Medulla oblongata (tissue), 1 donor: ENCODE results near the gene TBC1D9.
"Not testable (repeated sequence)": the region's sequence is repeated elsewhere in the genome, so short reads cannot be mapped to it uniquely, and the experiment has no call there.

Experiments used
- DNase-seq: peaks from one replicate; pipeline ENCODE4 v3.0.0-alpha.2; 2015; ENCODE audit errors: extremely low spot score

The TBC1D9 gene

DNA sequence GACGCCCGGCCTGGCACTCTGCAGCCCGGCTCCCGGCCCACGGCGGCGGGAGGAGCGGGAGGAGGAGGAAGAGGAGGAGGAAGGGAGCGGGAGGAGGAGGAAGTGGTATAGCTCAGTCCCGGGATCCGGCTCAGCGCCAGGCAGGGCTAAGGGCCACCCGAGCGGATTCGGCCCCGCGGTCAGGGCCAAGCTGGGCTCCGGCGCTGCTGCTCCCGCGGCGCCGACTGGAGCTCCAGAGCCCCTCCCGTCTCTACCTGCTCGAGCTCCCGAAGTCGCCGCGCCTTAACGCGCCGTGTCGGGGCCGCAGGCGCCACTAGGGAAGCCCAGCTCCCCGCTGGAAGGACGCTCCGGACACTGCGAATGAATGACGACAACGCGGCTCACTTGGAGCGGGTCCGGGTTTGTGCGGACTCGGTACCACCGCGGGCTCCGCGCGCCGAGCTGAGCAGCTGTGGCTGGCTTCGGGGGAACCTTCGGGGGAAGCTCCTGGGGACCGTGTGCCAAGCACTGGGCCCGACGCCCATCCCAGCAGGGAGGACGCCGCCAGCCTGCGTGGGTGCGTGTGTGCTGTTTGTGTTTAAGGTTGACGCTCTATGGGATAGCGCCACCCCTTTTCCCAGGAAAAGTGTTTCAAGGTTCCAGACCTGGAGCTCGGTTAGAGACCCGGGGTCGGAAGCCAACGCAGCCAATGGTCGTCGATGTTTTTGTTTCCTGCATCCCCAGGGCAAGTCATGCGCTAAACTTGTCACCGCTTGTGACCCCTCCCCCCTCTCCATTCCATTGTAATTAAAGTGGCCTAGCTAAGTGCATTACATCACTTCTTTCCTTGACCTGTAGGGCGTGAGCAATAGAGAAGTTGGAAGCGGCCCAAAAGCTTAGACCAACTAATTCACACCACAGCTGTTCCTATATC is at the start of gene TBC1D9:
Gene TBC1D9, minus strand, starts transcription at position 67 of the 913 bp plus-strand sequence. CDS start 340 bp downstream, outside the sequence.
- DNase-seq = peak; percentile 73

DNA sequence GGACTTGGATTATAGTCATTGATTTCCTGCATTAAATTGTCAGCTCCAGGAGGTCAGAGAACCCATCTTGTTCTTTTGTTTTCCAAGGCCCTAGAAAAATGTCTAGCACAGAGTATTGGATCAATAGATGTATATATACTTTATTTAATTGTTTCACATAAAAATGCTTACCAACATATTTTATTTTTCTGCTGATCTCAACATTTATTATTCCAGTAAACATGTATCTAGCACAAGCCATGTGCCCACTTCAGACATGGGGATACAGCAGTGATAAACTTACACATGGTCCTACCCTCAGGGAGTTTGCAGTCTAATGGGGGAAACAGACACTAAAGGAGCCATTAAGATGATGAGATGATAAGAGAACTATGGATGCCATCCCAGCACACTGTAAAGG is 49.1 kb upstream of the TBC1D9 start:
- no peak for DNase-seq

DNA sequence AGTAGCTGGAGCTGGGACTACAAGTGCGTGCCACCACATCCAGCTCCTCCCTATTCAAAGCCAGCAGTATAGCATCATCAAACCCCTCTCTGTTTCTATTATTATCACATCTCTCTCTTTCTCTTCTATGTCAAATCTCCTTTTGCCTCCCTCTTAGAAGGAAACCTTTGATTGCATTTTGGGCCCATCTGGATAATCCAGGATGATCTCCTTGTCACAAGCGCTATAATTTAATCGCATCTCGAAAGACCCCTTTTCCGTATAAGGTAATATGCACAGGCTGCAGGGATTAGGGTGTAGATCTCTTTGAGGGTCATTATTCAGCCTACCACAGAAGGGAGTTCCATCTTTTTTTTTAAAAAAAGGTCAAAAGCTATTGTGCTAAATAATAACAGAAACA is 46.4 kb upstream of the TBC1D9 start:
- DNase-seq = no peak

DNA sequence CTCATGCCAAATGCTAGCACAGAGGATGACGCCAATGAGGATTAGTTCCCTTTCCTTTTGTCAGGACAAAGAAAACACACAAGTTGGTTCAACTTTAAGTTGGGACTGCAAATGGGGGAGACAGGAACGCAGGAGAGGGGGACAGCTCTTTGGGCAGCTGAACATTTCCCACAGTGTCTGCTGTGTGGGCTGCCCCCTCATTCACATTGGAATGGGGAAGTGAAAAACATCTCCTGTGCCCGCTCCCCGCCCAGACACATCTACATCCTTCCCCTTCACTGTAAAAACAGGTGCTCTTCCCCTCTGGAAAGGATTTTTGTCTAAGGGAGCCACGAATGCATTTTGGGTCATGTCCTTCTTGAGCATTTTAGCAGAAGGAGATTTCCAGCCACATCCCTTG is 44.5 kb upstream of the TBC1D9 start:
- peak; percentile 55 for DNase-seq

DNA sequence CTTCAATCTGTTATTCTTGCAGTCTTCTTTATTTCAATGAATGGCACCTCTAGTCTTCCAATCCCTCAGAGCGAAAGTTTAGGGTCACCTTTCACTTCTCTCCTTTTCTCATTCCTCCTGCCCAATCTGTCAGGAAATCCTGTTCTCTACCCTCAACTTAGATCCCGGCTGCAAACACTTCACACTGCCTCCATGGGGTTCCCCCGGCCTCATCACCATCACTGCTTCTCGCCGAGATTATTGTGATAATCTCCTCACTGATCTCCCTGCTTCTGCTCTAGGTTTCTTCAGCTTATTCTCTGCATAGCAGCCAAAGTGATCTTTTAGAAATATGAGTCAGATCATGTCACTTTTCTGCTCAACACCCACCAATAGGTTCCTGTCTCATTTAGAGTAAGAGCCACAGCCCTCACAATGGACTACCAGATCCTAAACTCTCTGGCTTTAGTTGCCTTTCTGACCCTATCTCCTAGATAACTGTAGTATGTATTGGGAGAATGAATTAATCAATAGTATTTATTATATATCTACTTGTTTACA is 43.6 kb upstream of the TBC1D9 start:
- DNase-seq = no peak

DNA sequence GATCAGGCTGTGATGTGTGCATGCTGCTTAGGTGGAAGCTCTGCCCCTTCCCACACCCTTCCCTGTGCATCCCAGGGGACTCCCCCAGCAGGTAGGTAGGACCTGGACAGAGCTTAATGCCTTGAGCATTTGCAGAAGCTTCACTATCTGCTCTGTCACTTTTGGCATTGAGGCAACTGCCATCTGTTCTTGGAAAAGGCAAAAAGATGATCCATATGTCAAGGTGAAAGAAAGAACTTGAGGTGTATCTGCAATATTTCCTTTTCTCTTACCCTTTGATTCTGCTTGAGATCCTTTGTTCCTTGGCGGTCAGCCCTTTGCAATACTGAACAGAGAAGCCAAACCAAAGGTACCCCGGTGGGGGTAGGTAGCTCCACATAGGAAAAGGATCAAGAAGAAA is 37.1 kb upstream of the TBC1D9 start:
- DNase-seq = no peak

DNA sequence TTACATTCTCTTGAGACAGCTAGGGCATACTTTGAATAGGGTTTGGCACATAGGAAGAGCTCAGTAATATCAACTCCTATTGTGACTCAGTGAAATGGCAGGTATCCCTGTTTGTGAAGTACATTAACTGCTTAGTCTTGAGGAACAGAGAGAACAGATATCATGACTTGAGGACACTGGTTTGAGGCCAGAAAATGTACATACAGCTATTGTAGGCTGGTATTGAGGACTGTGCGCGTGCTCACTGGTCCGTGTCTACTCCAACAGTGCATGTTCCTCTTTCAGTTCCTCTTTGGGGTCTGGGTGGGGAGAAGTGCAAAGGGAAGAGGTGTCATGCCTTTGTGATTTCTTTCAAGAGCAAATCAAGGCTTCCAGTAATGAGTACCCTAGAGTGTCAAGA is 34.6 kb upstream of the TBC1D9 start:
- DNase-seq = peak; percentile 90

DNA sequence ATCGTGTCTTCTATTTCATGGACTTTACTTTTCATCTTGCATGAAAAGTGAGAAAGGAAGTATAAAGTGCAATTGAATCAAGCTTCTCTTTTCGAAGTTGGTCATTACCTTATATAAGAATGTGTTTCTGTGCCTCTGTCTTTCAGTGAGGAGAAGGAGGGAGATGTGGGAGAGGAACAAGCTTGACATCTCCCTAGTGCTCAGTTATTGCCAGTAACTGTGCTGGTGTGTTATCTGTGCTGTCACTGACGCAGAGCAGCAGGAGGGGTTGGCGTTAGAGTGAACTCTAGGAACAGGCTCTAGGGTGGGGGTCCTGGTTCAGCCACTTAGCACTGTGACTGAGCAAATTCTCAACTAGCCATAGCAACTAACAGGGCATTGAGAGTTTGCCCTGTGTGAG is 34.0 kb upstream of the TBC1D9 start:
- peak; percentile 42 for DNase-seq

DNA sequence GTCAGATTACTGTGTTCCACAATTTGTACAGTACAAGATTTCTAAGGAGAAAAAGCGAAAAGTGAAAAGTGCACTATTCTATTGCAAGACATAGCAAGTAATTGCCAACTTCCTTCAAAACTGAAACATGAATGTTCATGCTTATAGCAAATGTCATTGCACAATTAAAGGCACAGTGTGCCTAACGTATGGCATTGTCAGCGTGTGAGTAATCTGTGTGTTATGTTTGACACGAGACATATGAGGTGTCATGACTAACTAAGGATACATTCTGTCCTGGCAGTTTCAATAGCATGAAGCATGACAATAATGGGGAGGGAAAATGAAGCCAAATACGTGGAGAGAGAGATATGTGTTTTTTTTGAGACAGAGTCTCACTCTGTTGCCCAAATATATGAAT is 33.6 kb upstream of the TBC1D9 start:
- peak; percentile 23 for DNase-seq

DNA sequence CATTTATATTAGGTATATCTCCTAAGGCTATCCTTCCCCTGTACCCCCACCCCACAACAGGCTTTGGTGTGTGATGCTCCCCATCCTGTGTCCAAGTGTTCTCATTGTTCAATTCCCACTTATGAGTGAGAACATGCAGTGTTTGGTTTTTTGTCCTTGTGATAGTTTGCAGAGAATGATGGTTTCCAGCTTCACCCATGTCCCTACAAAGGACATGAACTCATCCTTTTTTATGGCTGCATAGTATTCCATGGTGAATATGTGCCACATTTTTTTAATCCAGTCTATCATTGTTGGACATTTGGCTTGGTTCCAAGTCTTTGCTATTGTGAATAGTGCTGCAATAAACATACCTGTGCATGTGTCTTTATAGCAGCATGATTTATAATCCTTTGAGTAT is 26.6 kb upstream of the TBC1D9 start:
- not testable (repeated sequence) for DNase-seq

DNA sequence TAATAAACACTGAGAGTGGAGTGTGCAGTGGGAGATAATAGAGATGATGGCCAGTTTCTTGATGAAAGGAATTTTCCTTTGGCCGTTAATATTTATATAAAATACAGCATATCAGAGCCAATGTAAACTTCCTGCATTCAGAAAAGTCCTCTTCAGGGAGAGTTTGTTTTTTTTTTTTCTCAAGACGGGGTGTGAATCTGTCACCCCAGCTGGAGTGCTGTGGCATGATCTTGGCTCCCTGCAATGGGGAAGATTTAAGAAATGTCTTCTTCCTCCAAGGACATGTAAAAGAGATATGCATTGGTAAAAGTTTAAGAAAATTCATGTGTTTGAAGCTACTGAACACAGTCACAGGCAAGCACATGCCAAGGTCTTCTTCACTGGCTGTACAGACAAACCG is 25.4 kb upstream of the TBC1D9 start:
- no peak for DNase-seq

DNA sequence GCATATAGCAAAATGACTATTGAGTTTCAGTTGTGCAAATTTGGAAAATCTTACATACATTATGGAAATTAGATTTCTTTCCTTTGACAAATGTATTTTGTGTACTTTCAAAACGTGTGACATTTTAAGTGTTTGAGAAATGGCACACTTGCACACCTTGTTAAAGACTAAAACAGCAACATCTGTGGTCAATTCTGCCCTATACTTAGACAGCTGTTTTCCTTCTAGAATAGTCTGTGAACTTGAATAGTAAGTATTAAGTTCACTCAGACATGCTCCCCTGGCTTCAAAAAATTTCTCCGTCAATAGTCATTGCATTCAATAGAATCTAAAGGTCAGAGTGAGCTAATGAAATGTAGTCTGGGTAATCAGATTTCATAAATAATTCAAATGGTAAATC is 21.7 kb upstream of the TBC1D9 start:
- no peak for DNase-seq

DNA sequence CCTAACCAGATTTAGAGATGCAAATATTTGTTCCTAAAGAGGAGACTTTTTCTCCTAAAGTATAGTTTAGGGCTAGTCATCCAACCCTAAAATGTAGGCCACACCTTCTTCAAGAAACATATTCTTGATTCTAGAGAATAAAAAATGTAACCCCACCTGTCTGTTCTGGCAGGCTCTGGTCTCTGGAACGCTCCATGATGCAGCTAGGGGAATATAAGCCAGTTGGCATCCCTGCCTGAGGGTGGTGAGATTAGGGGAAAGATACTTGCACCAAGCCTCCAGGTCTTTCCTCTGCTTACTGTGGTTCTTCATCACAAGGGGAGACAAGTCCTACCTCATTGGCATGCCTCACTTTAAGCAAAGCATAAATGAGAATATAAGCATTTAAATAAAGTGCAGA is 21.2 kb upstream of the TBC1D9 start:
- no peak for DNase-seq

DNA sequence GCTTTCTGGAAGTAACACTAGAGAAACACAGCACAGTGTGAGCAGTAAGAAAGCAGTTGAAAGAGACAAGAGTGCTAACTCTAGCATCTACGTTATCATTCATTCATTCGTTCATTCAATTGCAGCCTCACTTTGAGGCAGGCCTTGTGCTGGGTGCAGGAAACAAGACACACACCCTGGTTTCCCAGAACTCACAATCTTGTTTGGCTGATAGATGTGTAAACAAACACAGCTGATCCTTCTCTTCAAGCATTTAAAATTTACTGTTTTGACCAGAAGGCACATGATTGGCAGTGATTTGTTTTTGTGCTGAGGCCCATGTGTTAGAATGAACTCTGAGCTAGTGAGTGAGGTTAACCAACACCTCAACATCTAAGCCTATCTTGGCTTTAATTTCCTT is 20.4 kb upstream of the TBC1D9 start:
- DNase-seq = no peak

DNA sequence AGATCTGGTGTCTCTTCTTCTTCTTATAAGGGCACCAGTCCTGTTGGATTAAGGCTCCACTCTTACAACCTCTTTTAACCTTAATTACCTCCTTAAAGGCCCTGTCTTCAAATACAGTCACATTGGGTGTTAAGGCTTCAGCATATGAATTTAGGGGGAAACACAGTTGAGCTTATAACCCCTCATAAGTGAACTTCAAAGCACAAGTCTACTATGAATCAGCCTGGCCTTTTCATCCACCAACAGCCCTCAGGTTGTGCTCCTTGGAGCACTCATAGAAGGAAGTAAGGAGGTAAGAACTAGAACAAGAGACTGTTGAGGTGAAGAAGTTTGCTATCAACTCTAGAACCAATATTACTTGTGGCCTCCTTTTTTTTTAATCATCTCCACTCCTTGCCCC is 18.8 kb upstream of the TBC1D9 start:
- no peak for DNase-seq

DNA sequence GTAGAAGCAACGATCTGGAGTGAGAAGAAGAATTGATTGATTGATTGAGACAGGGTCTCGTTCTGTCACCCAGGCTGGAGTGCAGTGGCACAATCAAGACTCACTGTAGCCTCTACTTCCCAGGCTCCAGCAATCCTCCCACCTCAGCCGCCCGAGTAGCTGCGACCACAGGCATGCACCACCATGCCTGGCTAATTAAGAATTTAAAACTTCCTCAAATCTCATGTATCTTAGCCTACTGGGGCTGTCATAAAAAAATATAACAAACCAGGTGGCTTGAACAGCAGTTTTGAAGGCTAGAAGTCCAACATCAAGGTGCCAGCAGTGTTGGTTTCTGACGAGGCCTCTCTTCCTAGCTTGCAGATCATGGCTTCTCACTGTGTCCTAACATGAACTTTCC is 18.3 kb upstream of the TBC1D9 start:
- no peak for DNase-seq

DNA sequence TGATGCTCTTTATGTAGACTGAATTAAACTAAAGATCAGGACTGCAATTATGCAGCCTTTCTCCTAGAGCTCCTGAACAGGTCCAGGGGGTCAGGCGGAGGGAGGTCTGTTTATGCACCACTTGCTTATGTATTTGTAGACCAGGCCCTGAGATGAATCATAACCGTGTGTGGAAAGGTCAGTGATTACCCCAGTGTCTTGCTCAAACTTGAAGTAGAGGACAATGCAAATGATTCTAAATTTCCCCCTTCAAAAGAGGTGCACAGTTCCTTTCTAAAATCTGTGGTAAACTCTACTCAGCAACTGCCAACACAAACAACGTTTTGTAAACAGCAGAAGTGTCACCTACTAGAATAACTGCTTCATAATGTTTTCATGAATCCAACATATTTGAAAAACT is 13.0 kb upstream of the TBC1D9 start:
- no peak for DNase-seq

DNA sequence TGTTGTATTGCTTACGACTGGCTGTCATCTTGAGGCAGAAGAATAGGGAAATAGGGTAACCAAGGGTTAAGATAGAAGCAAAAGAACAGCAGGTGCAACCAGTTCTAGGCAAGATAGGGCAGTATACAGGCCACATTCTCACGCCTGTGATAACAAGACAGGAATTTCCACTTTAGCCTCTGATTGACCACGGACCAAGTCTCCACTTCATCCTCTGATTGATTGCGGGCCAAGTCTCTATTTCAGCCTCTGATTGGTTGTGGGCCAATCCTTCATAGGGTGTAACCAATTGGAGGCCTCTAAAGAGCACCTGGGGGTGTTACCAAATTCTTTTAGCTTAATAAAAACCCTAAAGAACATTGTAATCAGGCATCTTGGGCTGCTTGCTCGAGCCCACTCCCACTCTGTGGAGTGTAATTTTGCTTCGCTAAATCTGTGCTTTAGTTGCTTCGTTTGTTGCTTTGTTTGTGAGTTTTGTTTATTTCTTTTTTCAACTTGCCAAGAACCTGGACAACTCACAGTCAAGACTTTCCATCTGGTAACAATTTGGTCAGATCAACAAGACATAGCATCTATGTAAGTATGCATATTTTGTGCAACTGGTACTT is 8.7 kb upstream of the TBC1D9 start:
- DNase-seq = no peak

DNA sequence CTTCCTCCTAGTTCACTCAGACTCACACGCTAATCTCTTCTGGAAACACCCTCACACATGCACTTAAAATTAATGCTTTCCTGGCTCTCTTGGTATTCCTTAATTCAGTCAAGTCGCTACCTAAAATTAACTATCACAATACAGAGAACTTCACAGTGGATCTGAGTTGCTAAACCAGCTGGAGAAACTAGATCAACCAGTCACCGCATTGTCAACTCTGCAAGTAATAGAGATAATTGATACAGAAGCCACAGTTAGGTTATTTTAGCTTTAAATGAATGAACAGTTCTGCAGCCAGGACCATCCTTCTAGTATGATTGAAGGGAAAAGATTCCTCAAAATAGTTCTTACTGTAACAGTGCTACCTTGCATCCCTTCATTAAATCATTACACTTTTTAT is 6.0 kb upstream of the TBC1D9 start:
- DNase-seq = no peak

DNA sequence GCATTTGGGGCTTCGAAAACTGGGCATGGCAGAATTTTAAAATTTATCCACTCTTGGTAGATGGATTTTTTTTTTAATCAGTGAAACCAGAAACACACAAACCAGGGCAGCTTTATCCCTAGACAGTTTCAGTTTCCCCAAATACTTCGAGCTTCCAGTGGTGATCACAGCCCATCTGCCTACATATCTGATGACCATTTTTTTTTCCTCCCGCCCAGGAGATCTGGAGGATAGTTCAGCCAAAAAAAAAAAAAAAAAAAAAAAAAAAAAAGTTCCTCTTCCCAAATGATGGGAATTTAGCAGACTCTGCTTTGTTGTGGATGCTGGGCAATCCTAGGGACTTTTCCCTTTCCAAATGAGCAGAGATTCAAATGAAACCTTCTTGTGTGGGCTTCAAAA is 1.0 kb upstream of the TBC1D9 start:
- DNase-seq = no peak

DNA sequence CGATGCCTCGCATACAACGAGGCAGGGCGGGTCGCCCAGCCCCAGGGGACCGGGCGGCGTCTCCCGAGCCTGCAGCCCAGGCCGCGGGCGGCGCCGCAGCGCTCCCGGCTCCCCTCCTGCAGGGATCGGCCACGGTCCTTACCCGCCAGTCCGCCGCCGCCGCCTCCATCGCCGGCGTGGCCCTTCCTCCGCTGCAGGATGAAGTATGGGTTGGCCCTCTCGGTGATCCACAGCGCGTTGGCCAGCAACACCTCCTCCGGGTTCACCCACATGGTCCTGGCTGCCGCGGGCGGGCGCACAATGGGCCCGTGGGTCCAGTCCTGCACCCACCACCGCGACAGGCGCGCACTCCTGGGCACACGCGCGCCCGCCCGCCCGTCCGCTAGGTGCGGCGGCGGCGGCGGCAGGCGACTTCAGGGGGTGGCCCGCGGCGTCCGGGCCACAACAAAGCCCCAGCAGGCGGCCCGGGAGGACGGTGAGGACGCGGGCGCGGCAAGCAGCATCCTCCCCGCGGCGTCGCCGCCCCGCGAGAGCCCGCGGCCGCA is 339 bp downstream of the TBC1D9 start:
- peak; percentile 15 for DNase-seq

DNA sequence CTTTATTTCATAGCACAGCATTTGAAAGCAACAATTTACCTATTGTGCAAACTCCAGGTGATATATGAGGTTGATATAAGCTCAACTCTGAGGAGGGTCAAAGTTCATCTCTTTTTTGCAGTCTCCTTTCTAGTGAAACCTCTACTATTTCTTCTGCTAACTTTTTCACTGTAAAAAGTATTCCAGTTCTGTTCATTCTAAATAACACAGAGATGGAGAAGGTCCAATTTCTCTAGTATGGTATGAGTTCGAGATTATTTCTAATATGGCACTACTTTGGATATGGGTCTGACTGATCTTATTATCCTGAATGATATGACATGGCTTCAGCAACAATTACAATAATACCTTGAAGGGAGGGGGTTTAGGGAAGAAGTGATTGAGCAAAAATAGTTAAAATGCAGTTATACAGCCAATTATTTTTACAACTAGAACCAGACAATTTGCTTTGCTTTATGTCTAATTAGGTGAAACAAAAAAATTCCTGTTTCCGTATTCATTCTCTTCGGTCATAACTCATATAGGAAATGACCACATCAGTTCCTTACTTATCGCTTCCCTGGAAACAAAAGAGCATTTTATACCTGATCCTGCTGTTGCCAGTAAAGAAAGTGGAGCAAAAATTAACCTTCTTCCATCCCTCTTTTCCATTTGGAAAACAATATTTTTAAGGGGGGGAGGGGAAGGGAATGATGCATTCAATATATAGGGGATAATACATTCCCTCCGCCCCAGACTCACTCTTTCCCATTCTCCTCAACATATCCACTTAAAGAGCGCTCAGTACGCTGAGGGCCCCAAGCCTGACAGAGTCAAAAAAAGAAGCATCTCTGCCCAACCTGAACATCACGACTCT is 1.0 kb downstream of the TBC1D9 start:
- no peak for DNase-seq
